Neural cell (in vitro differentiated cells): Measurements from ENCODE around the gene ADGRL3.

Experiments used
- EZH2 ChIP-seq: fragments of 200-600, 300-800 bp; shearing (Covaris generic), sonication (generic); IDR thresholded peaks from 2 replicates; pipeline ENCODE4 v1.6.1; 2014; ENCODE audit warnings: antibody characterized with exemption, low read length, borderline replicate concordance, mild to moderate bottlenecking; ENCODE audit not compliant: insufficient read depth, poor library complexity, severe bottlenecking
- RAD21 ChIP-seq: fragments of 450-650 bp; conservative IDR thresholded peaks from 2 replicates; pipeline ENCODE4 v1.6.1; 2014; ENCODE audit warnings: antibody characterized with exemption, mild to moderate bottlenecking, moderate library complexity
- SMC3 ChIP-seq: fragments of 450-650 bp; conservative IDR thresholded peaks from 2 replicates; pipeline ENCODE4 v1.6.1; 2014; ENCODE audit warnings: antibody characterized with exemption, mild to moderate bottlenecking, moderate library complexity; ENCODE audit not compliant: poor library complexity
- TF ChIP-seq, protein P1 (sequence below): fragments of 450-650 bp; IDR thresholded peaks from 2 replicates; pipeline ENCODE4 v1.5.1; 2014; ENCODE audit warnings: antibody characterized with exemption, mild to moderate bottlenecking, moderate library complexity; ENCODE audit not compliant: poor library complexity, severe bottlenecking

GRCh38 chr4:61984260-61984909 is 784.3 kb downstream of the ADGRL3 start:
- TF ChIP-seq EZH2 (no peak), RAD21 (no peak), SMC3 (no peak)
- TF ChIP-seq, protein P1, sequence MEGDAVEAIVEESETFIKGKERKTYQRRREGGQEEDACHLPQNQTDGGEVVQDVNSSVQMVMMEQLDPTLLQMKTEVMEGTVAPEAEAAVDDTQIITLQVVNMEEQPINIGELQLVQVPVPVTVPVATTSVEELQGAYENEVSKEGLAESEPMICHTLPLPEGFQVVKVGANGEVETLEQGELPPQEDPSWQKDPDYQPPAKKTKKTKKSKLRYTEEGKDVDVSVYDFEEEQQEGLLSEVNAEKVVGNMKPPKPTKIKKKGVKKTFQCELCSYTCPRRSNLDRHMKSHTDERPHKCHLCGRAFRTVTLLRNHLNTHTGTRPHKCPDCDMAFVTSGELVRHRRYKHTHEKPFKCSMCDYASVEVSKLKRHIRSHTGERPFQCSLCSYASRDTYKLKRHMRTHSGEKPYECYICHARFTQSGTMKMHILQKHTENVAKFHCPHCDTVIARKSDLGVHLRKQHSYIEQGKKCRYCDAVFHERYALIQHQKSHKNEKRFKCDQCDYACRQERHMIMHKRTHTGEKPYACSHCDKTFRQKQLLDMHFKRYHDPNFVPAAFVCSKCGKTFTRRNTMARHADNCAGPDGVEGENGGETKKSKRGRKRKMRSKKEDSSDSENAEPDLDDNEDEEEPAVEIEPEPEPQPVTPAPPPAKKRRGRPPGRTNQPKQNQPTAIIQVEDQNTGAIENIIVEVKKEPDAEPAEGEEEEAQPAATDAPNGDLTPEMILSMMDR = no peak
